Gastroesophageal sphincter (tissue), 4 donors: ENCODE data around the gene VSTM2B. TPM values are rescaled to one million over a fixed set of nuclear protein-coding genes. Genes with fewer than 3 reads are reported as not detected.

Source experiments
- ATAC-seq: fragments of 150-250 bp; one replicate; pipeline ENCODE4 v1.9.1; 2016; ENCODE audit warnings: mild to moderate bottlenecking, moderate library complexity
- H3K27ac ChIP-seq, 4 donors: fragments of 200-600 bp; sonication (generic) in 3 of 4; 1 replicate in 3 of 4; 2 replicates in 1 of 4; pipeline ENCODE4 v1.5.1; 2016 to 2019
- H3K27me3 ChIP-seq: fragments of 200-600 bp; sonication (generic); one replicate; pipeline ENCODE4 v1.5.1; 2019
- H3K36me3 ChIP-seq, 2 donors: fragments of 200-600 bp; sonication (generic); one replicate each; pipeline ENCODE4 v1.5.1; 2019; ENCODE audit warnings: control low read depth in 1 of 2
- H3K4me1 ChIP-seq, 3 donors: fragments of 200-600 bp; sonication (generic); 1 replicate in 2 of 3; 2 replicates in 1 of 3; pipeline ENCODE4 v1.5.1; 2016 to 2019; ENCODE audit warnings: control low read depth in 2 of 3
- H3K4me3 ChIP-seq, 2 donors: fragments of 200-600 bp; sonication (generic); one replicate each; pipeline ENCODE4 v1.5.1; 2019; ENCODE audit warnings: mild to moderate bottlenecking in 1 of 2, moderate library complexity in 1 of 2
- H3K9me3 ChIP-seq, 3 donors: fragments of 200-600 bp; sonication (generic); one replicate each; pipeline ENCODE4 v1.5.1; 2017 to 2019; ENCODE audit warnings: control low read depth in 2 of 3
- CTCF ChIP-seq, 4 experiments: fragments of 200-600 bp in 2 of 4; fragments of 450-650 bp in 2 of 4; sonication (generic) in 1 of 4; IDR thresholded peaks; one replicate each; pipeline ENCODE4 v1.5.1; 2017 to 2019; ENCODE audit warnings: antibody characterized with exemption in 4 of 4, mild to moderate bottlenecking in 2 of 4, moderate library complexity in 2 of 4
- EP300 ChIP-seq: sonication (generic); formaldehyde crosslinking; IDR thresholded peaks from one replicate; pipeline ENCODE4 v1.6.1; 2017; ENCODE audit warnings: antibody characterized with exemption, mild to moderate bottlenecking
- POLR2A ChIP-seq, 2 donors: fragments of 450-650 bp; IDR thresholded peaks; one replicate each; pipeline ENCODE4 v1.6.1; 2017; ENCODE audit warnings: antibody characterized with exemption in 2 of 2, mild to moderate bottlenecking in 2 of 2, moderate library complexity in 1 of 2
- POLR2AphosphoS5 ChIP-seq: sonication (generic); formaldehyde crosslinking; IDR thresholded peaks from one replicate; pipeline ENCODE4 v1.6.1; 2017; ENCODE audit warnings: antibody characterized with exemption
- WGBS, 2 donors: methylation state at CpG; one replicate each; pipeline ENCODE4 v1.1.5; 2018; ENCODE audit warnings: low coverage in 1 of 2; 5-methylcytosine and 5-hydroxymethylcytosine counted together
- total RNA-seq, 4 donors: library from RNA; depleted of rRNA; stranded (reverse); fragments of >200 nt; gene quantifications; one replicate each; pipeline ENCODE4 v1.1.0, GENCODE V29; 2016

Gene VSTM2B
- total RNA-seq, 4 donors from 2014 or later = 0.40 TPM; not detected in 3

GRCh38 chr19:29548483-29549085 lies 22.8 kb downstream of the VSTM2B start:
- Histone ChIP-seq H3K27ac (no peak overlapping the region), H3K4me1 (no peaks in the 10 kb centered on the region), H3K36me3 (no peaks in the 10 kb centered on the region), H3K9me3 (peaks cover 0 to 9% (median 0%) of the 10 kb centered on the region in 3 donors), H3K4me3 (no peak overlapping the region), H3K27me3 (peaks cover 27% of the 10 kb centered on the region)
- TF ChIP-seq POLR2AphosphoS5 (no peak), CTCF (IDR thresholded peaks at IDR 0.05) (no peak), POLR2A (IDR thresholded peaks at IDR 0.05) (no peak), EP300 (no peak)
- no peak for ATAC-seq
- 71 to 88% methylated on average over 3 to 4 of the region's 9 CpGs for WGBS, 2 donors

GRCh38 chr19:29549105-29550070 lies 23.6 kb downstream of the VSTM2B start:
- H3K4me3 ChIP-seq = no peak overlapping the region
- peaks cover 0 to 17% (median 0%) of the 10 kb centered on the region in 3 donors for H3K9me3 ChIP-seq
- 60% methylated on average over 3 of the region's 9 CpGs; no CpG with 5 or more reads in 1 of the 2 donors for WGBS, 2 donors
- H3K36me3 ChIP-seq = no peaks in the 10 kb centered on the region
- TF ChIP-seq POLR2AphosphoS5 = no peak
- no peak for TF ChIP-seq CTCF (IDR thresholded peaks at IDR 0.05)
- no peak for TF ChIP-seq EP300
- TF ChIP-seq POLR2A (IDR thresholded peaks at IDR 0.05) = no peak
- peaks cover 27% of the 10 kb centered on the region for H3K27me3 ChIP-seq
- ATAC-seq = no peak
- H3K27ac ChIP-seq = no peak overlapping the region
- H3K4me1 ChIP-seq = no peaks in the 10 kb centered on the region

GRCh38 chr19:29550896-29551295 lies 25.1 kb downstream of the VSTM2B start:
- H3K4me3 ChIP-seq = no peak overlapping the region
- H3K36me3 ChIP-seq = no peaks in the 10 kb centered on the region
- WGBS, 2 donors = 57% methylated on average over 1 of the region's 5 CpGs; no CpG with 5 or more reads in 1 of the 2 donors
- ATAC-seq = no peak
- no peak for TF ChIP-seq POLR2A (IDR thresholded peaks at IDR 0.05)
- TF ChIP-seq CTCF (IDR thresholded peaks at IDR 0.05) = no peak
- TF ChIP-seq EP300 = no peak
- TF ChIP-seq POLR2AphosphoS5 = no peak
- H3K9me3 ChIP-seq = peaks cover 0 to 30% (median 0%) of the 10 kb centered on the region in 3 donors
- no peaks in the 10 kb centered on the region for H3K4me1 ChIP-seq
- no peak overlapping the region for H3K27ac ChIP-seq
- H3K27me3 ChIP-seq = peaks cover 27% of the 10 kb centered on the region

GRCh38 chr19:29551774-29552173 lies 26.0 kb downstream of the VSTM2B start:
- Histone ChIP-seq H3K9me3 (peaks cover 0 to 36% (median 0%) of the 10 kb centered on the region in 3 donors), H3K36me3 (no peaks in the 10 kb centered on the region), H3K27me3 (peaks cover 27% of the 10 kb centered on the region), H3K4me3 (no peak overlapping the region), H3K4me1 (no peaks in the 10 kb centered on the region), H3K27ac (no peak overlapping the region)
- no peak for ATAC-seq
- TF ChIP-seq CTCF (IDR thresholded peaks at IDR 0.05) (no peak), POLR2AphosphoS5 (no peak), POLR2A (IDR thresholded peaks at IDR 0.05) (no peak), EP300 (no peak)
- 67% methylated on average over 3 of the region's 3 CpGs; no CpG with 5 or more reads in 1 of the 2 donors for WGBS, 2 donors
